Smooth muscle cell (in vitro differentiated cells): ENCODE data around the gene CNGB1. TPM values are rescaled to one million over a fixed set of nuclear protein-coding genes. Genes with fewer than 3 reads are reported as not detected.
"Not testable (repeated sequence)": the region's sequence is repeated elsewhere in the genome, so short reads cannot be mapped to it uniquely, and the experiment has no call there.

ENCODE experiments used
- DNase-seq: peaks from one replicate; lab custom pipeline; 2025; ENCODE audit not compliant: unreplicated experiment; lab: John Stamatoyannopoulos, UW
- H2AFZ ChIP-seq: fragments of 200-600 bp; sonication (generic); 2 replicates; pipeline ENCODE4 v1.6.0; 2016; ENCODE audit warnings: antibody characterized with exemption, low read depth, mild to moderate bottlenecking
- H3F3A ChIP-seq: fragments of 200-600 bp; sonication (generic); 2 replicates; pipeline ENCODE4 v1.6.0; 2017; ENCODE audit warnings: antibody characterized with exemption, low read depth
- H3K27ac ChIP-seq: fragments of 200-600 bp; sonication (generic); 2 replicates; pipeline ENCODE4 v1.5.1; 2016; ENCODE audit warnings: low read depth, mild to moderate bottlenecking
- H3K27me3 ChIP-seq: fragments of 200-600 bp; sonication (generic); 2 replicates; pipeline ENCODE4 v1.6.1; 2016; ENCODE audit warnings: low read depth, mild to moderate bottlenecking
- H3K36me3 ChIP-seq: fragments of 200-600 bp; sonication (generic); 2 replicates; pipeline ENCODE4 v1.5.1; 2016; ENCODE audit warnings: low read depth
- H3K4me1 ChIP-seq: fragments of 200-600 bp; sonication (generic); 2 replicates; pipeline ENCODE4 v1.5.1; 2016; ENCODE audit warnings: low read depth
- H3K4me2 ChIP-seq: fragments of 200-600 bp; sonication (generic); 2 replicates; pipeline ENCODE4 v1.6.0; 2016; ENCODE audit warnings: mild to moderate bottlenecking
- H3K4me3 ChIP-seq: fragments of 200-600 bp; sonication (generic); 2 replicates; pipeline ENCODE4 v1.5.1; 2016; ENCODE audit warnings: mild to moderate bottlenecking
- H3K79me2 ChIP-seq: fragments of 200-600 bp; sonication (generic); 2 replicates; pipeline ENCODE4 v1.6.0; 2016; ENCODE audit warnings: low read depth, mild to moderate bottlenecking
- H3K9ac ChIP-seq: fragments of 200-600 bp; sonication (generic); 2 replicates; pipeline ENCODE4 v1.6.0; 2016; ENCODE audit warnings: low read depth
- H3K9me3 ChIP-seq: fragments of 200-600 bp; sonication (generic); replicated peaks from 2 replicates; pipeline ENCODE4 v1.5.1; 2016; ENCODE audit warnings: low read depth
- H4K20me1 ChIP-seq: fragments of 200-600 bp; sonication (generic); 2 replicates; pipeline ENCODE4 v1.6.0; 2016; ENCODE audit warnings: low read depth
- CTCF ChIP-seq: fragments of 200-600 bp; sonication (generic); IDR thresholded peaks from 2 replicates; pipeline ENCODE4 v1.5.1; 2017; ENCODE audit warnings: borderline replicate concordance, mild to moderate bottlenecking, antibody characterized with exemption; ENCODE audit not compliant: insufficient read depth, poor library complexity, severe bottlenecking
- WGBS: methylation state at CpG from one replicate; pipeline ENCODE4 v1.1.7; 2016; ENCODE audit warnings: low lambda C conversion rate; 5-methylcytosine and 5-hydroxymethylcytosine counted together
- polyA plus RNA-seq: library from polyadenylated mRNA; unstranded; fragments of >200 nt; fragmentation: Nextera tagmentation; extraction: Ambion mirVana; gene quantifications from 2 replicates; pipeline ENCODE4 v1.2.1, GENCODE V29; 2016
- total RNA-seq: library from RNA; depleted of rRNA; stranded (reverse); fragments of >200 nt; gene quantifications from 2 replicates; pipeline ENCODE4 v1.2.3, GENCODE V29; 2014

Gene CNGB1
- total and polyA plus RNA-seq, 2 experiments from 2014 or later = not detected

GRCh38 chr16:57852189-57852588, 118.7 kb downstream of the CNGB1 start:
- Histone ChIP-seq H3K9ac (no peak overlapping the region), H3K27ac (no peak overlapping the region), H3K4me2 (no peak overlapping the region), H3K4me1 (no peaks in the 10 kb centered on the region), H3K27me3 (no peaks in the 10 kb centered on the region), H3K79me2 (no peaks in the 10 kb centered on the region), H3F3A (no peaks in the 10 kb centered on the region), H3K4me3 (no peak overlapping the region), H3K9me3 (no peaks in the 10 kb centered on the region), H3K36me3 (no peaks in the 10 kb centered on the region), H2AFZ (no peak overlapping the region), H4K20me1 (no peaks in the 10 kb centered on the region)
- 89% methylated on average over 5 of the region's 5 CpGs for WGBS
- no peak for TF ChIP-seq CTCF
- DNase-seq = no peak

- H3K36me3 ChIP-seq = no peaks in the 10 kb centered on the region
- peaks cover 4% of the 10 kb centered on the region for H3K4me1 ChIP-seq
- WGBS = 93% methylated on average over 5 of the region's 5 CpGs
- no peak overlapping the region for H2AFZ ChIP-seq
- no peaks in the 10 kb centered on the region for H3K9me3 ChIP-seq
- DNase-seq = no peak
- H3K79me2 ChIP-seq = no peaks in the 10 kb centered on the region
- no peak overlapping the region for H3K4me3 ChIP-seq
- no peak for TF ChIP-seq CTCF
- H3K27ac ChIP-seq = no peak overlapping the region
- H3K4me2 ChIP-seq = no peak overlapping the region
- H3K27me3 ChIP-seq = peaks cover 8% of the 10 kb centered on the region
- H3K9ac ChIP-seq = no peak overlapping the region
- H3F3A ChIP-seq = no peaks in the 10 kb centered on the region
- H4K20me1 ChIP-seq = no peaks in the 10 kb centered on the region
Observed at GRCh38 chr16:57848181-57848580, 122.7 kb downstream of the CNGB1 start.

- not testable (repeated sequence) for H3K27ac ChIP-seq, H3K4me3 ChIP-seq, H3K27me3 ChIP-seq, H3K79me2 ChIP-seq, H3K4me2 ChIP-seq, H3K9ac ChIP-seq, H3F3A ChIP-seq, H3K36me3 ChIP-seq, H2AFZ ChIP-seq, DNase-seq, H3K9me3 ChIP-seq, H3K4me1 ChIP-seq, H4K20me1 ChIP-seq
- WGBS = 69% methylated on average over 5 of the region's 6 CpGs
Observed at GRCh38 chr16:57846931-57847330, 124.0 kb downstream of the CNGB1 start.

- no peak overlapping the region for H3K4me3 ChIP-seq
- H4K20me1 ChIP-seq = no peaks in the 10 kb centered on the region
- no peak for TF ChIP-seq CTCF
- no peak overlapping the region for H3K27ac ChIP-seq
- no peak for DNase-seq
- 23% methylated on average over 9 of the region's 9 CpGs for WGBS
- no peaks in the 10 kb centered on the region for H3F3A ChIP-seq
- no peaks in the 10 kb centered on the region for H3K36me3 ChIP-seq
- peaks cover 8% of the 10 kb centered on the region for H3K27me3 ChIP-seq
- no peak overlapping the region for H2AFZ ChIP-seq
- H3K9ac ChIP-seq = no peak overlapping the region
- H3K79me2 ChIP-seq = no peaks in the 10 kb centered on the region
- peaks cover 4% of the 10 kb centered on the region for H3K4me1 ChIP-seq
- H3K4me2 ChIP-seq = no peak overlapping the region
- H3K9me3 ChIP-seq = no peaks in the 10 kb centered on the region
Observed at GRCh38 chr16:57846078-57846697, 124.7 kb downstream of the CNGB1 start.
